ENCODE measurements around the gene GARNL3.

The GARNL3 gene

DNA sequence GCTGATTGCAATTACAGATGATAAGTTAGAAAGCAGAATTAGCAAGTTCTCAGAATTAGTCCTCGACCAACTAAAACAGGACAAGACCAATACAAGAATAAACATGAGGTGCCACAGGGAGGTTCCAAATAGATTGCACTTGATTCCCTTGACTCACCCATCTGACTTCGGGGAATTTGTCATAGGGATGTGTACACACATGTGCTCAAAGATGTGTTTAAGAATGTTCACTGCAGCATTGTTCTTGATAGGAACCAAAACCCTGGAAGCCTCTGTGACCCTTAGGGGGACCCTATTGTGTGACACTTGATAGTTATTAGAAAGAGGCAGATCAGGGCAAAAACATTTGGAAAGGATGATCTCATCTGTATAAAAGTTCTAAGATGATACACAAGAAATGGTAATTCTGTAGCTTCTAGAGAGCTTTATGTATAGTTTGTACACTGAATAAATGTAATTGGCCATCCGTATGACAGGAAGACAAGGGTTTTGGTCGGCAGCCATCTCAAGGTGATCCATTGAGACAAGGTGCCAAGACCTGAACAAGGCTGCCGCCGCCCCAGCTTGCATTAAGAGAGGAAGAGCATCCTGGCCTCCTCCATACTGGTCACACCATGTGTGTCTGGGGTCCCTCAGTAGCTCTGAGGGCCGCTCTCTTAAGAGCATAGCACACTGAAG is 48.2 kb upstream of the GARNL3 start:
- no peaks in the 10 kb centered on the region for H3K27me3 ChIP-seq (ENCODE audit: insufficient read depth, low read length, poor library complexity, severe bottlenecking)
- H3K9me2 ChIP-seq (replicated peaks; ENCODE audit: low read depth, low read length), result no peaks in the 10 kb centered on the region
- H3K4me3 ChIP-seq (ENCODE audit: low read length, poor library complexity, severe bottlenecking), result no peak overlapping the region
- TF ChIP-seq, protein P1, sequence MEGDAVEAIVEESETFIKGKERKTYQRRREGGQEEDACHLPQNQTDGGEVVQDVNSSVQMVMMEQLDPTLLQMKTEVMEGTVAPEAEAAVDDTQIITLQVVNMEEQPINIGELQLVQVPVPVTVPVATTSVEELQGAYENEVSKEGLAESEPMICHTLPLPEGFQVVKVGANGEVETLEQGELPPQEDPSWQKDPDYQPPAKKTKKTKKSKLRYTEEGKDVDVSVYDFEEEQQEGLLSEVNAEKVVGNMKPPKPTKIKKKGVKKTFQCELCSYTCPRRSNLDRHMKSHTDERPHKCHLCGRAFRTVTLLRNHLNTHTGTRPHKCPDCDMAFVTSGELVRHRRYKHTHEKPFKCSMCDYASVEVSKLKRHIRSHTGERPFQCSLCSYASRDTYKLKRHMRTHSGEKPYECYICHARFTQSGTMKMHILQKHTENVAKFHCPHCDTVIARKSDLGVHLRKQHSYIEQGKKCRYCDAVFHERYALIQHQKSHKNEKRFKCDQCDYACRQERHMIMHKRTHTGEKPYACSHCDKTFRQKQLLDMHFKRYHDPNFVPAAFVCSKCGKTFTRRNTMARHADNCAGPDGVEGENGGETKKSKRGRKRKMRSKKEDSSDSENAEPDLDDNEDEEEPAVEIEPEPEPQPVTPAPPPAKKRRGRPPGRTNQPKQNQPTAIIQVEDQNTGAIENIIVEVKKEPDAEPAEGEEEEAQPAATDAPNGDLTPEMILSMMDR (conservative IDR thresholded peaks at IDR 0.05; ENCODE audit: low read length), result no peak
- TF ChIP-seq EZH2phosphoT487 (IDR thresholded peaks at IDR 0.05; ENCODE audit: borderline replicate concordance), result no peak
- H4K20me1 ChIP-seq (ENCODE audit: insufficient read depth, low read length, poor library complexity, severe bottlenecking), result no peaks in the 10 kb centered on the region
- no peak overlapping the region for H3K4me2 ChIP-seq (ENCODE audit: low read depth, low read length, poor library complexity, severe bottlenecking)
- H3K36me3 ChIP-seq (ENCODE audit: insufficient read depth, low read length), result no peaks in the 10 kb centered on the region
- no peaks in the 10 kb centered on the region for H3K79me2 ChIP-seq (ENCODE audit: insufficient read depth, low read length)
- peaks cover 3% of the 10 kb centered on the region for H3K4me1 ChIP-seq (ENCODE audit: insufficient read depth, low read length, poor library complexity, severe bottlenecking)
- no peak overlapping the region for H3K9ac ChIP-seq (ENCODE audit: low read depth, low read length, poor library complexity, severe bottlenecking)
- H2AFZ ChIP-seq (ENCODE audit: low read length), result no peak overlapping the region
- H3F3A ChIP-seq (ENCODE audit: low read depth), result no peaks in the 10 kb centered on the region
- no peaks in the 10 kb centered on the region for H3K9me3 ChIP-seq (ENCODE audit: insufficient read depth, low read depth, low read length)

DNA sequence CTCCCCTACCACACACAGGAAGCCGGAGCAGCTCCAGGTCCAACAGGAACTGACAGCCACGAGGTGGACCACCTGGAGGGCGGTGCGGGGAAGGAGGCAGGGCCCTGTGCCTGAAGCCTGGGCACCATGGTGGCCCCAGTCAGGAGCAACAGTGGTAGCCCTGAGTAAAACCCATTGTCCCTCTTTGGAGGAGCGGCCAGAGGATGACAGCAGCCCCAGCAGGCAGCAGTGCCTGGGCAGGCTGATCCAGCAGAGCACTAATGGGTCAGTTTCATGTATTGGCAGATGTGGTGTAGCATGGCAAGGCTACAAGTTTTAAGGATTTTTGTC is 47.7 kb upstream of the GARNL3 start:
- H3K4me2 ChIP-seq (ENCODE audit: low read depth, low read length, poor library complexity, severe bottlenecking), result no peak overlapping the region

DNA sequence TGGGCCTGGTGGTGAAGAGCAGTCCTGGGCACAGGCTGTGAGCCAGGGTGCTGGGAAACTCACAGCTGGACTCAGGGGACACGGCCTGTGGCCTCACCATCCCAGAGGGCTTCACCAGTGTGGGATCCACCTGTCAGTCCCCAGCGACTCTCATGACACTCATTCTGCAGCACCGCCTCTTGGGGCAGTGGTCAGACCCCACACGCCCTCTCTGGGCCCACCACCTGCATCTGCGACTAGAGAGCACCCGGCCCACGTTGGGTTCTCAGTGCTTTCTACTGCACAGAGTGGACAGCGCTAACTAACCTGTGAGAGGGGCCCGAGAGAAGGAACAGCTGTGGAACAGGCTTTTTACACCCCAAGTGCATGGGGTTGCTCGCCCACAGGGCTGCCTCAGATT is 45.8 kb upstream of the GARNL3 start:
- H3K79me2 ChIP-seq (ENCODE audit: insufficient read depth, low read length), result no peaks in the 10 kb centered on the region
- no peaks in the 10 kb centered on the region for H3K27me3 ChIP-seq (ENCODE audit: insufficient read depth, low read length, poor library complexity, severe bottlenecking)
- H3F3A ChIP-seq (ENCODE audit: low read depth), result no peaks in the 10 kb centered on the region
- no peak overlapping the region for H2AFZ ChIP-seq (ENCODE audit: low read length)
- H3K9me2 ChIP-seq (replicated peaks; ENCODE audit: low read depth, low read length), result no peaks in the 10 kb centered on the region
- H3K9me3 ChIP-seq (ENCODE audit: insufficient read depth, low read depth, low read length), result no peaks in the 10 kb centered on the region
- no peak overlapping the region for H3K9ac ChIP-seq (ENCODE audit: low read depth, low read length, poor library complexity, severe bottlenecking)
- no peak overlapping the region for H3K4me2 ChIP-seq (ENCODE audit: low read depth, low read length, poor library complexity, severe bottlenecking)
- TF ChIP-seq, protein P1 (conservative IDR thresholded peaks at IDR 0.05; ENCODE audit: low read length), result no peak
- TF ChIP-seq EZH2phosphoT487 (IDR thresholded peaks at IDR 0.05; ENCODE audit: borderline replicate concordance), result no peak
- H3K4me3 ChIP-seq (ENCODE audit: low read length, poor library complexity, severe bottlenecking), result no peak overlapping the region
- H4K20me1 ChIP-seq (ENCODE audit: insufficient read depth, low read length, poor library complexity, severe bottlenecking), result no peaks in the 10 kb centered on the region
- H3K36me3 ChIP-seq (ENCODE audit: insufficient read depth, low read length), result no peaks in the 10 kb centered on the region
- H3K4me1 ChIP-seq (ENCODE audit: insufficient read depth, low read length, poor library complexity, severe bottlenecking), result peaks cover 15% of the 10 kb centered on the region

More for the DNA sequence above, 47.7 kb upstream of the GARNL3 start:
- H3K9ac ChIP-seq (ENCODE audit: low read depth, low read length, poor library complexity, severe bottlenecking), result no peak overlapping the region
- no peaks in the 10 kb centered on the region for H3K36me3 ChIP-seq (ENCODE audit: insufficient read depth, low read length)
- H3K79me2 ChIP-seq (ENCODE audit: insufficient read depth, low read length), result no peaks in the 10 kb centered on the region
- no peaks in the 10 kb centered on the region for H3K27me3 ChIP-seq (ENCODE audit: insufficient read depth, low read length, poor library complexity, severe bottlenecking)
- H2AFZ ChIP-seq (ENCODE audit: low read length), result no peak overlapping the region
- no peaks in the 10 kb centered on the region for H3F3A ChIP-seq (ENCODE audit: low read depth)
- H3K4me1 ChIP-seq (ENCODE audit: insufficient read depth, low read length, poor library complexity, severe bottlenecking), result peaks cover 8% of the 10 kb centered on the region
- no peaks in the 10 kb centered on the region for H4K20me1 ChIP-seq (ENCODE audit: insufficient read depth, low read length, poor library complexity, severe bottlenecking)
- H3K4me3 ChIP-seq (ENCODE audit: low read length, poor library complexity, severe bottlenecking), result no peak overlapping the region
- TF ChIP-seq, protein P1 (conservative IDR thresholded peaks at IDR 0.05; ENCODE audit: low read length), result no peak
- TF ChIP-seq EZH2phosphoT487 (IDR thresholded peaks at IDR 0.05; ENCODE audit: borderline replicate concordance), result no peak
- H3K9me2 ChIP-seq (replicated peaks; ENCODE audit: low read depth, low read length), result no peaks in the 10 kb centered on the region
- H3K9me3 ChIP-seq (ENCODE audit: insufficient read depth, low read depth, low read length), result no peaks in the 10 kb centered on the region

Measured in Loucy (cell line).